AG04450 (cell line): Measurements from ENCODE around the gene TMEM14C. TPM values are rescaled to one million over a fixed set of nuclear protein-coding genes. Genes with fewer than 3 reads are reported as not detected.
"Not testable (repeated sequence)": the region's sequence is repeated elsewhere in the genome, so short reads cannot be mapped to it uniquely, and the experiment has no call there.

Experiments used
- CTCF ChIA-PET: fragments of 300-600, 350-600 bp; formaldehyde crosslinking; extraction: SDS; loops from one replicate; lab custom pipeline; 2022; ENCODE audit warnings: antibody characterized with exemption, inconsistent platforms; lab: Charles Lee
- POLR2A ChIA-PET: fragments of 350-600 bp; formaldehyde crosslinking; extraction: SDS; loops from one replicate; lab custom pipeline; 2021; ENCODE audit warnings: antibody characterized with exemption, inconsistent platforms; lab: Yijun Ruan, JAX
- DNase-seq: peaks from one replicate; pipeline ENCODE4 v3.0.0-alpha.2; 2011; ENCODE audit warnings: low read depth, low spot score
- H3K27ac ChIP-seq: one replicate; pipeline ENCODE4 v1.5.1; 2012; ENCODE audit warnings: low read depth, low read length, control low read depth
- H3K27me3 ChIP-seq: one replicate; pipeline ENCODE4 v1.6.0; 2012; ENCODE audit warnings: low read length; ENCODE audit not compliant: control insufficient read depth, insufficient read depth
- H3K4me3 ChIP-seq: 2 replicates; pipeline ENCODE4 v1.5.1; 2011; ENCODE audit warnings: mild to moderate bottlenecking, low read depth, low read length, control low read depth
- H3K9me3 ChIP-seq: 2 replicates; pipeline ENCODE4 v1.5.1; 2012; ENCODE audit warnings: low read length; ENCODE audit not compliant: control insufficient read depth, insufficient read depth
- polyA plus RNA-seq: library from polyadenylated mRNA; depleted of rRNA; stranded (reverse); fragments of >200 nt; gene quantifications from 2 replicates; pipeline ENCODE4 v1.2.3, GENCODE V29; 2011
- TF ChIP-seq, protein P1 (sequence below): IDR thresholded peaks from 2 replicates; pipeline ENCODE4 v1.5.1; 2011; ENCODE audit warnings: low read depth, low read length, control low read depth, inconsistent platforms

Gene TMEM14C
- polyA plus RNA-seq, 1 experiment: 385 TPM

DNA sequence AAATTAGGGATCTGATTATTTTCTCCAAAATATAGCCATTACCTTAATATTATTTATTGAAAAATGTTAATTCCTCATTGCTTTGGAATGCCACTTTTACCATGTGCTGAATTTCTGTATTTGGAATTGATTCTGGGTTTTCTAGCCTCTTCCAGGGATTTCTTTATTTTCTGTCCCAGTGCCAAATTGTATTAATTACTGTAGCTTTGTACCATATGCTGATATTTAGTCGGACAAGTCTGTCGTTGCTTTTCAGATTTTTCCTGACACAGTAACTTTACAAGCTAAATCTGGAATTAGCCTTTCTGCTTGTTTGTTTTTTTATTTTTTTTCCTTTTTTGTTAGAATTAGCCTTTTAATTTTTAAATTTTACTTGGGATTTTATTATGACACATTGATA, 13.9 kb downstream of the TMEM14C start:
- Histone ChIP-seq H3K9me3 (0 out of 2 replicates have a peak, but pooled peaks cover 4% of the 10 kb centered on the region), H3K27me3 (no peaks in the 10 kb centered on the region), H3K4me3 (no peak overlapping the region), H3K27ac (no peak overlapping the region)
- TF ChIP-seq, protein P1, sequence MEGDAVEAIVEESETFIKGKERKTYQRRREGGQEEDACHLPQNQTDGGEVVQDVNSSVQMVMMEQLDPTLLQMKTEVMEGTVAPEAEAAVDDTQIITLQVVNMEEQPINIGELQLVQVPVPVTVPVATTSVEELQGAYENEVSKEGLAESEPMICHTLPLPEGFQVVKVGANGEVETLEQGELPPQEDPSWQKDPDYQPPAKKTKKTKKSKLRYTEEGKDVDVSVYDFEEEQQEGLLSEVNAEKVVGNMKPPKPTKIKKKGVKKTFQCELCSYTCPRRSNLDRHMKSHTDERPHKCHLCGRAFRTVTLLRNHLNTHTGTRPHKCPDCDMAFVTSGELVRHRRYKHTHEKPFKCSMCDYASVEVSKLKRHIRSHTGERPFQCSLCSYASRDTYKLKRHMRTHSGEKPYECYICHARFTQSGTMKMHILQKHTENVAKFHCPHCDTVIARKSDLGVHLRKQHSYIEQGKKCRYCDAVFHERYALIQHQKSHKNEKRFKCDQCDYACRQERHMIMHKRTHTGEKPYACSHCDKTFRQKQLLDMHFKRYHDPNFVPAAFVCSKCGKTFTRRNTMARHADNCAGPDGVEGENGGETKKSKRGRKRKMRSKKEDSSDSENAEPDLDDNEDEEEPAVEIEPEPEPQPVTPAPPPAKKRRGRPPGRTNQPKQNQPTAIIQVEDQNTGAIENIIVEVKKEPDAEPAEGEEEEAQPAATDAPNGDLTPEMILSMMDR: no peak
- POLR2A ChIA-PET: no interaction called here
- DNase-seq: no peak
- CTCF ChIA-PET: interaction anchor here (0.7 kb wide), 1 partner anchor 258 kb away, joined by 3 read pairs; no protein-coding TSS in a partner anchor

DNA sequence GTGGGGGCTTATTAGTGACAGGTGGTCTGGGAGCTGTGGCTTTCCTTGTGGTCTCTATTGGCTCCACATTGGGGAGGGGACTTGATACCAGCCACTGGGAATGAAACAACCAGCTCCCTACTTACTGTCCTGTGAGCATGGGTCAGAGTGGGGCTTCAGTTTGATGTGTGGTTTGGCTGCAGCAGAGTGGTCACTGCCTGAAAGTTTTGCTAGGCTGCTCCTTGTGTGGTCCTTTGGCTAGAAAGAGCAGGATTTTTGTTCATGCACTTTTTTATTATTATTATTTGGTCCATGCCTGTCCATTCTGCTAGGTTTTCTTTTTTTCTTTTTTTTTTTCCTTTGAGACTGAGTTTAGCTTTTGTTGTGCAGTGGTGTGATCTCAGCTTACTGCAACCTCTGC, 17.2 kb downstream of the TMEM14C start:
- TF ChIP-seq, protein P1: no peak
- Histone ChIP-seq H3K4me3 (no peak overlapping the region), H3K9me3 (0 out of 2 replicates have a peak, but pooled peaks cover 4% of the 10 kb centered on the region), H3K27ac (no peak overlapping the region), H3K27me3 (no peaks in the 10 kb centered on the region)
- DNase-seq: no peak
- ChIA-PET CTCF (no interaction called here), POLR2A (no interaction called here)

DNA sequence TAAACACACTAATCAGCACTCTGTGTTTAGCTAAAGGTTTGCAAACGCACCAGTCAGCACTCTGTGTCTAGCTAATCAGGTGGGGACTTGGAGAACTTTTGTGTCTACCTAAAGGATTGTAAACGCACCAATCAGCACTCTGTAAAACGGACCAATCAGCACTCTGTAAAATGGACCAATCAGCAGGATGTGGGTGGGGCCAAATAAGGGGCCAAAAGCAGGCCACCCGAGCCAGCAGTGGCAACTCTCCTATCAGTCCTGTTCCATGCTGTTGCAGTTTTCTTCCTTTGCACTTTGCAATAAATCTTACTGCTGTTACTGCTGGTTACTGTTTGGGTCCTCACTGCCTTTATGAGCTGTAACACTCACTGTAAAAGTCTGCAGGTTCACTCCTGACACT, 18.8 kb downstream of the TMEM14C start:
- not testable (repeated sequence) for H3K9me3 ChIP-seq

DNA sequence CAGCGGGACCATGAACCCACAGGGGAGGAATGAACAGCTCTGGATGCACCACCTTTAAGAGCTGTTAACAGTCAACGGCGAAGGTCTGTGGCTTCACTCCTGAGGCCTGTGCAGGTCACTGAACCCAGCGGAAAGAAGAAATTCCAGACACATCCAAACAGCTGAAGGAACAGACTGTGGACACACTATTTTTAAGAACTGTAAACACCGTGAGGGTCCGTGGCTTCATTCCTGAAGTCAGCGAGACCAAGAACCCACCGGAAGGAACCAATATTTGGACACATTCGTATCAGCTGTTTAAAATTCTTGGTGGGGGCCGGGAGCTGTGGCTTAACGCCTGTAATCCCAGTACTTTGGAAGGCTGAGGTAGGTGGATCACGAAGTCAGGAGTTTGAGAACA, 19.4 kb downstream of the TMEM14C start:
- CTCF ChIA-PET: no interaction called here
- Histone ChIP-seq H3K27ac (no peak overlapping the region), H3K9me3 (0 out of 2 replicates have a peak, but pooled peaks cover 4% of the 10 kb centered on the region), H3K27me3 (no peaks in the 10 kb centered on the region), H3K4me3 (no peak overlapping the region)
- DNase-seq: no peak
- POLR2A ChIA-PET: no interaction called here
- TF ChIP-seq, protein P1: no peak

More for the DNA sequence above, 18.8 kb downstream of the TMEM14C start:
- CTCF ChIA-PET, POLR2A ChIA-PET, H3K4me3 ChIP-seq, H3K27ac ChIP-seq, H3K27me3 ChIP-seq, DNase-seq: not testable (repeated sequence)

DNA sequence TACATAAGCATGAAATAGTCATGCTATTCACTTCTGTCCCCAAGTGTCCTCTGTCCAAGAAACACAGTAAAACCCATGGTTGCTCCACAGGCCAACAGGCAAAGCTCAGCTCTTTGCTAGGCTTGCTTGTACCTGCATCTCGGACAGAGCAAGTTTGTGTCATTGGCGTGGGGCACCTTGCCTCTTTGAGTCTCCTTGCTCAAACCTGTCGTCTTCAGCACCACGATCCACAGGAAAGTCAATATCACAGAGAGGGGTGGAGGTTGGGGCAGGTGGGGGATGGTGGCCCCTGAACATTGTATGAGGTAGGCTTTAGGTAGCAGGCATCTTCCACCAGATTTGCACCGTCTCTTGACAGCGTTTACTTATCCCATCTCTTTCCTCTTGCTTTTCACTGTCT, 20.6 kb downstream of the TMEM14C start:
- ChIA-PET POLR2A (no interaction called here), CTCF (no interaction called here)
- no peak for DNase-seq
- H3K27ac ChIP-seq: no peak overlapping the region
- TF ChIP-seq, protein P1: no peak
- H3K9me3 ChIP-seq: 0 out of 2 replicates have a peak, but pooled peaks cover 4% of the 10 kb centered on the region
- no peaks in the 10 kb centered on the region for H3K27me3 ChIP-seq
- H3K4me3 ChIP-seq: no peak overlapping the region
